CD4-positive, alpha-beta T cell treated with Interleukin-12 subunit alpha and Interleukin-12 subunit beta, for 1 hour (primary cell): ENCODE measurements around the gene AFAP1L2.

Source experiments
- DNase-seq: peaks from one replicate; pipeline ENCODE4 v3.0.0-alpha.2; 2020

The AFAP1L2 gene

GRCh38 chr10:114408112-114408967 lies 4.0 kb upstream of the AFAP1L2 start:
- DNase-seq: no peak

DNA sequence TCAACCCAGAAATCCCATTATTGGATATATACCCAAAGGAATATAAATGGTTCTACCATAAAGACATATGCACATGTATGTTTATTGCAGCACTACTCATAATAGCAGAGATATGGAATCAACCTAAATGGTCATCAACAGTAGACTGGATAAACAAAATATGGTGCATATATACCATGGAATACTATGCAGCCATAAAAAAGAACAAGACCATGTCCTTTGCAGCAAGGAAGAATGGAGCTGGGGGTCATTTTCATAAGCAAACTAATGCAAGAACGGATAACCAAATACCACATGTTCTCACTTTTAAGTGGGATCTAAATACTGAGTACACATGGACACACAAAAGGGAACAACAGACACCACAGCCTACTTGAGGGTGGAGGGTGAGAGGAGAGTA lies 2.2 kb upstream of the AFAP1L2 start:
- no peak for DNase-seq

- DNase-seq: no peak
Observed at GRCh38 chr10:114405011-114405350, 679 bp upstream of the AFAP1L2 start.

- no peak for DNase-seq
Observed at GRCh38 chr10:114403541-114404161, 651 bp downstream of the AFAP1L2 start.

GRCh38 chr10:114402871-114403540 lies 1.3 kb downstream of the AFAP1L2 start:
- DNase-seq: no peak

DNA sequence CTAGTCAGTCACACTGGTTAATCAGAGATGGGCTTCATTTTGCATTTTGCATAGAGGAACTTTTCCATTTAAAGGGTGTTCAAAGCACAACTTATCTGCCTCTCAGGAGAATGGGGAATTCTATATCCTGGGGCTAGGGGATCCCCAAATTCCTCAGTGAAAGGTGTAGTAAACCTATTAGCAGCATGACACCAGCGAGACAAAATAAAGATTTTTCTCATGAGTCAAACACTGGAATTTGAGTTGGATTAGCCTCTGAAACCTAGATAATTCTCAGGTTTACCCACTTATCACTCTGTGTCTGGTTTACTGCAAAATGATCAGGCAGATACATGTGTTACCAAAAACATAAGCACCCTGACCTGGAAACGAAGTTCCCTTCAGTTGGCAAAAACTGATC lies 2.1 kb downstream of the AFAP1L2 start:
- DNase-seq: no peak

DNA sequence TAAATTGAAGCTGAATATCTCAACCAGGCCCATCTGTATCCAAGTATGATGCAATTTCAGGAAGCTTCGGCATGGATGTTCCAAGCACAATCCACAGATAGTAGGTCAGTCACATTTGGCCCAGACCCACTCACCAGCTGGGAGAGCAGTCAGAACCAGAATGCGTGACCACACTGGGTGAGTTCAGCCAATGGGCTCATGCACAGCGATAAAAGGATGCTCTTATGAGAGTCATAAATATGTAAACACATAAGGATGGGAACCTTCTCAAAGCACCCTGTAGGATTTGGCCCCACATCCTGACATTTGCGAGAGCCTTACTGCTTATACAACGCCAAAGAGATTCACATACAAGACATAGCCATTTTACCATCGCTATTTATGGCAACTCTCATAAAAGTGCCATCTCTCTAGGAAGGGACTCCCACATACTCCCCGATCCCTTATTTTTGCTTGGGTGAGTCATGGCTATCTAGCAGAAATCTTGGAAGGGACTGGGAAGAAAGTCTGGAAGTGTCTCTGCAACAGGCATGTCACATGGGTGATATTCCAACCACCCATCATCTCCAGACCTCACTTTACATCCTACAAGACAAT lies 3.0 kb downstream of the AFAP1L2 start:
- DNase-seq: no peak

DNA sequence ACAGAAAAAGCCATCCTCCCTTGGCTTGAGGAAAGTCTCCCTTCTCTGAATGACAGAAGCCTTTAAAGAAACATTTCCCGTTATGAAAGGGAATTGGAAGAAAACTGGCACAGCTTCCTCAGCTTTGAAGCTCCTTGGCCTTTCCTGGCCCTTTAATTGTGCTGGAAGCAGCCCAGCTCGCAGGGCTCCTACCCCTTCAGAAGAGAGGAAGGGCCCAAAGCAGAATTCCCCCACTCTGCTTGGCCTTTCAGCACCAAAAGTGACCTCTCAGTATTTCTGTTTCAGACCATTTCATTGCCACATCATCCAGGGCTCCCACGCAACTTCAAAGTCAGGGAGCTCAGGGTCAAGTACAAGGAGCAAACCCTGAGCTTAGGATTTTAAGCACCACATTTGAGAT lies 4.2 kb downstream of the AFAP1L2 start:
- DNase-seq: no peak

DNA sequence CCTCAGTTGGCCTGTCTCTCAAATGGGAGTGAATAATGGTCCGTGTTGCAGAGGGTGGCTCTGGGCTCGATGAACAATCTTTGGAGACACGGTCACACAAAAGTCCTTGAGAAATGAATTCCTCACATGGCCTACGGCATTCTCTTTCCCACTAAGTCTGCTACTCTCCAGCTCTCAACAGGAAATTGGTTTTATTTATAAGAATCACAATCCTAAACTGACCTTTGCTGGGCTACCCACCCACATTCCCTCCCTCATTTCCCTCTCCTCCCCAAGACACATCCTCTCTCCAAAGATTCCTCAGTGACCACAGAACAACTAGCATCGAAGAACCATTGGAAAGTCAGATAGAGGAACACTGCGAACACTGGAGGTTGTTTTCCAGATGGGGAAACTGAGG lies 4.7 kb downstream of the AFAP1L2 start:
- no peak for DNase-seq

DNA sequence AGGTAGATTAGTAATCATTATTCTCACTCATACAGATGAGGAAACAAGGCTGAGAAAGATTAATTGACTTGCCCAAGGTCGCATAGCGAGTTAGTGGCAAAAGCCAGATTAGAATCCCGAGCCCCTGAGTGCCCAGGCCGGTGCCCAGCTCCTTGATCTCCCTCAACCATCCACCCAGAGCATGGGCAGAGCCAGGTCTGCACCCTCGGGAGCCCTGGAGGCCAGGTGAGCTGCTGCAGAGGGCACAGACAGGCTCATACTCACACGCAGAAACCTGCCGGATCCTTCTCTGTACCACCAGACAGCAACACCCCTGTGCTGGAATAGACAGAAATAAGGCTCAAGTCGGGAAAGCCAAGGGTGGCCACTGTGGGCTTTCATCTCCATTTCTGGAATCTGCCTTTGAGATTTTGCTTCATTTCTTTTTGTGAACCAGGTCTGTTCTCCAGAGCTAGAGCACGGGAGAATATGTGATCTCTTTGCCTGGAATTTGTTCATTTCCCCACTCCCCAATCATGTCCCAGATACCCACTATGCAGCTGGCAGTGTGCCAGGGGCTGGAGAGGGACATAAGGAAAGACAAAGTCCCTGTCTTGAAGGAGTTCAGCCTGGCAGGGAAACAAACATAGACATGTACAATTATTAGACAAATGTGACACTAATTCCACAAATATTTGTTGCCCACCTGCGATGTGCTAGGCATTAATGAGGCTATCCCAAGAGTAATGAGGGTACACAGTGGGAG lies 5.5 kb downstream of the AFAP1L2 start:
- DNase-seq: no peak

- no peak for DNase-seq
Observed at GRCh38 chr10:114397651-114398145, 6.6 kb downstream of the AFAP1L2 start.

DNA sequence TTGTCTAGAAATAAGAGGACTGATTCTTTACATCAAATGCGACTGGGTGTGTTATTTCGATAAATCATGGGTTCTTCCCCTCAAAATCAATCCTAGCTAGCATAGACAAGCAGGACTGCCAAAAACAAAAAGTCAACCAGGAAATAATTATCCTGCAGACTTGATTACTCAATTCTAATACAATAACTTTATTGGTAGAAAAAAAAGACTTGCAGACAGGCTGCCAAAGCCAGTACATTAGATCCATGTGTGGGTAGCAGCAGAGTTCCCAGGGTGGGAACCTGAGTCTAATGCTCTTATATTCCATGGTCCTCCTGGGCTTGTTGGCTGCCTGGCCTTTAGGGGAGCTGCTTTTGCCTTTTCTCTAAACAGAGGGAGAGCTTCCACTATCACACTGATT lies 7.8 kb downstream of the AFAP1L2 start:
- DNase-seq: no peak

DNA sequence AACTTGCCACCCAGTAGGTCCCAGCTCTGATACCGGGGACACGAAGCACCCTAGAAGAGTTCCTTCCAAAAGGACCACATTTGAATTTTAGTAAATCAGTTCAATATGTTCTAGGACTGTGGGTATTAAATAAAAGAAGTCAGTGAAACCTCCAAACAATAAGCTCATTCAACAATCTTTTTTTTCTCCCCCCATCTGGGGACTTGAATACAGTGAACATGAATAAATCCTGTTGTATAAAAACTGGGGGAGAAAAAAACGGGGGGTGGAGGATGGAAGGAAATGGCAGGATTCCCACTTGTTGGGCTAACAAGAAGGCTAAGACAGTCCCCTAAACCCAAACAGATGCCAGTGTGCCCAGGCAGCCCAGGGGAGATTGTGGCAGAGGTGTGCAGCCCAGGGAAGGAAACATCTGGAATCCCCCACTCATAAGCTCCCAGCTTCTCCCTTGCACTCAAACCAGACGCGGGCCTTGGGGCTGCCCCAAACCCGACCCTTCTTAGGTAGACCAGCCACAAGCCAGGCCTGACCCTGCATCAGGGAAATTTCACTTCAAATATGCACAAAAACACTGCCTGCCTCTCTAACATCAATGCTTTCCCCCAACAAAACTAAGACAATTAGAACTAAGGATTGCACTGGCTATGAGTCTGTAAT lies 8.8 kb downstream of the AFAP1L2 start:
- DNase-seq: no peak

- DNase-seq: no peak
Observed at GRCh38 chr10:114394531-114394930, 9.8 kb downstream of the AFAP1L2 start.

DNA sequence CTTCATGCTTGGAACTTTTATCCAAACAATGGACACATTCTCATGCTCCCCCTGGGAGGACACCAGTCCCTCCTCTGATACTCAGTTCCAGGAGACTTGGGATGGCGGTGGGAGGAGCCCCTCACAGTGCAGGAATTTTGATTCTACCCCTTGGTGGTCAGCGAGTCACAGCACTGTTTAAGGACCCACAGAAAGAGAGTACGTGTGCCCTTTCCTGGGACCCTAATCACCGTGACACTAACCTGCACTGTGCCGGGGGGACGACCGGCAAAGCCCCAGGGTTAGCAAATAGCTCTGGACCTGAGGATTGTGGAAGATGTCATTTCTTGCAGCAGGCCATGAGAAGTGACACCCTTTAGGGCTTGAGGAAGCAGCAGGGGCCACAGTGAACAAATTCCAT lies 10.4 kb downstream of the AFAP1L2 start:
- DNase-seq: no peak

DNA sequence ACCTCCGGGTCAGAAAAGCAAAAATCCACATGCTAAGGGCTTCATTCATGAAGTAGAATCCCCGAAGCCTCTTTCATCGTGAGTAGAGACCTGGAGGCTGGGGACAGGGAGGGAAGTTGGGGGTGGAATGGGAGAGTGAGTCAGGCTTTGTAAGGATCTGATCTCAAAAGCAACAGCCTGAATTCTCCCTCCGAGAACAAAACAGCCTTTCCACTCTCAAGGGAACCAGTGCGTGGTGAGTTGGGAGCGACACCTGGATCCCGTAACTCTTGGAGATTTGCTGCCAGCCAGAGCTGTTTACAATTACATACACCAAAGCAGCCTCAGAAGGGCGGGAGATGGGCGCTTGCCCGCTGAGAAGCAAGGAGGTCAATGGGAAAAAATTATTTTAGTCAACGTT lies 10.8 kb downstream of the AFAP1L2 start:
- DNase-seq: no peak

DNA sequence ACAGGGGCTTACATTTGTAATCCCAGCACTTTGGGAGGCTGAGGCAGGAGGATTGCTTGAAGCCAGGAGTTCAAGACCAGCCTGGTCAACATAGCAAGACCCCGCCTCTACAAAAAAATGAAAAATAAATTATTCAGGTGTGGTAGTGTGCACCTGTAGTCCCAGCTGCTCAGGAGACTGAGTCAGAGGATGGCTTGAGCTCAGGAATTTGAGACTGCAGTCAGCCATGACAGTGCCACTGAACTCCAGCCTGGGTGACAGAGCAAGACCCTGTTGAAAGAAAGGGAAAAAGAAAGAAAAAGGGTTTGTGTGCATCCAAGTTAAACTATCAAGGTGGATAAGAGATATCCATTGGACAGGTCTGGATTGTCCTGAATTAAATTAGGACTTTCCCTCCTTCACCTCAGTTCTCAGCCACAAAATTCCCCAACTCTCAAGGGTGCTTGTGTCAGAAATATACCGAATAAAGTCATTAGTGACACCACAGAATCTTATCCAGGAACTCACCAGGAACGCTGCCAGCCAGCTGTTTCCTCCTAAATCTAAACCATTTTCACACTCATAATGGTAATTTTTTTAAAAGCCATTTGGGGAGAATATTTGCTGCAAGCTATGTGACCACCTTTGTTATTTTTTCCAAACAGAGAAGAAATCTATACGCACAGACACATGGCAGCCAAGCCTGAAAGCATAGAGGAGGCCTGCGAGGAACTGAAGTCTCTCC lies 12.0 kb downstream of the AFAP1L2 start:
- no peak for DNase-seq

DNA sequence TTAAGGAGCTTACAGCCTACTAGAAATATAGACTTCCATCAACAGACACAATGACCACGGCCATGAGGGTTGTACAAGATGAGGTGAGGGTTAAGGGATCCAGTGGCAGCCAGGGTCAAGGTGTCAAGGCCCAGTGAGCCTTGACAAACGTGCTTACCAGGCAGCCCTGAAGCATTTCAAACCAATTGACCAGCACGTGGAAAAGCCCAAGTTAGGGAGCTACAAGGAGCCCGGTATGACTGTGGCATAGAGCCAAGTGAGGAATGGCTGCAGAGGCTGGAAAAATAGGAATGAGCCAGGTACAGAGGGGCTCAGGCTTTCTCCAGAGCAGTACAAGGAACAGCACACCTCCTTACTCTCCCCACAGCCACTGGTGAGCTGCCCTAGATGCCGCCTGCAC lies 12.7 kb downstream of the AFAP1L2 start:
- no peak for DNase-seq

DNA sequence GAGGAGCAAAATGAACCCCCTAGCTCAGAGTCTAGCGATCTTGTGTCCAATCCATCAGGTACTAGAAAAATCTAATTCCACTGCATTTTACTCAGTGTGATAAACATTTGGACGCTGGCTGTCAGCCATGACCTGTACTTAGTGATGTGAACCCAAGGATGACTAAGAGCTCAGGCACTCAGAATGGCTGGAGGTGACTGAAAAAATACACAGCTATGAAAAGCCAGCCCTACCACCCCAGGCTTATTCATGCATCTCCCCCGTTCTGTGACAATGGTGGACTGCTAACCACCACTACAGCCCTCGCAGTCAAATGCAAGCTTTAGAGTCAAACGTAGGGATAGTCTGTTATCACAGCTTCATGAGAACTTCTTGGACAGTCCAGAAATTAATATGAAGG lies 14.9 kb downstream of the AFAP1L2 start:
- DNase-seq: no peak

GRCh38 chr10:114388275-114388674 lies 16.0 kb downstream of the AFAP1L2 start:
- no peak for DNase-seq

GRCh38 chr10:114387784-114388183 lies 16.5 kb downstream of the AFAP1L2 start:
- DNase-seq: no peak

DNA sequence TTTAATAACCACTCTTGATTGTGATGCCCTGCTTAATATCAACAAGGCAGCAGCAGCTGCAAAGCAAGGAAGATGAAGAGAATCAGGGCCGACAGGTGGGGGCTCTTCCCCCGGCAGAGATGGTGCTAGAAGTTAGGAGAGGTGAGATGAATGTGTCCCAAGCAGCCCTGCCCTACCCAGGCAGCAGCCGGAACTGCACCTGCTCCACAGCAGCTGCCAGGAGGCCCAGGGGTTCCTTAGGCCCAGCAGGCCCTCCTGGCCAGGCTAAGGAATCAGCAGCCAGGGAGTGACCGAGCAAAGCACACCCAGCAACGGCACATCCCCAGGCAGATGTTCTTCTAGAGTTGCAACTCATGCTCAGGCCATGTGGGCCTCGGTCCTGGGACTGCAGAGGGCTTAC lies 17.9 kb downstream of the AFAP1L2 start:
- no peak for DNase-seq
